ENCODE measurements around the gene USP9Y. TPM values are rescaled to one million over a fixed set of nuclear protein-coding genes. Genes with fewer than 3 reads are reported as not detected.

The USP9Y gene
- total and polyA plus RNA-seq, 10 of the 15 experiments (the other 5 are each of a cell fraction or from before 2014, with no cell fraction given) = 0.08 TPM; not detected in 9

DNA sequence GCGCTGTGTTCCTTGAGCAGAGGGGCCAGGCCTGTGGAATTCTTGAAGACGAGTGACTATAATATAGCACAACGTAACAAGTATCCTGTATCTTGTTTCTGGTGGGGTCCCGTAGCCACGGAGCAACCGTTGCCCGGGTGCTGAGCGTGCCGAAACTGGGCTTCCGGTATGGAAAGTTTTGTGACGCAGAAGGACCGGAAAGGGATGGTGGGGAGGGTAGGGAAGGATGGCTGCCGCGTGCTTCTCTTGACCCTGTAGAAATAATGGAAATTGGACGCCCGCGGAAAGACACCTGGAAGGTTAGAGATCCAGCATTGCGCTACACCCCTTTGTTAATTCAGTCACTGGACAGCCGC lies 204.5 kb downstream of the USP9Y start:
- Histone ChIP-seq H3K27ac (ENCODE audit: control insufficient read depth, insufficient read depth) (no peak overlapping the region), H3K4me2 (ENCODE audit: control insufficient read depth, insufficient read depth) (no peak overlapping the region), H3K4me1 (ENCODE audit: control insufficient read depth, insufficient read depth, low read length) (no peaks in the 10 kb centered on the region), H3K36me3 (ENCODE audit: control insufficient read depth in 2 of 2, insufficient read depth in 2 of 2, low read length in 1 of 2) (no peaks in the 10 kb centered on the region), H3K4me3 (no peak overlapping the region), H3K79me2 (ENCODE audit: control insufficient read depth, insufficient read depth, low read length) (no peaks in the 10 kb centered on the region), H3K9ac (ENCODE audit: control insufficient read depth, insufficient read depth, low read length) (no peak overlapping the region), H3K9me3 (replicated peaks; ENCODE audit: control insufficient read depth, insufficient read depth, low read length) (no peaks in the 10 kb centered on the region), H2AFZ (ENCODE audit: control insufficient read depth, low read depth, low read length) (no peak overlapping the region), H4K20me1 (ENCODE audit: control insufficient read depth, insufficient read depth) (no peaks in the 10 kb centered on the region), H3K27me3 (replicated peaks in 1 of 2; ENCODE audit: control insufficient read depth in 2 of 2, insufficient read depth in 2 of 2, low read length in 1 of 2) (no peaks in the 10 kb centered on the region)
- CTCF ChIA-PET = no interaction called here
- no TSS peak for BruUV-seq (replicated peaks)
- SMC1A ChIA-PET (ENCODE audit: uncharacterized antibody, unreplicated experiment) = no interaction called here
- no peak for ATAC-seq
- intact Hi-C loops (cut with micrococcal nuclease; ENCODE audit: unreplicated experiment) (no loop called here), in situ Hi-C loops (cut with MboI) (no loop called here)
- no CpG with 5 or more reads among the region's 19 CpGs for WGBS (ENCODE audit: insufficient coverage, insufficient replicate concordance, low lambda C conversion rate, missing lambda C conversion rate)
- TF ChIP-seq ZSCAN29 (IDR thresholded peaks at IDR 0.05) (no peak), HCFC1 (IDR thresholded peaks at IDR 0.05; ENCODE audit: low read length) (no peak), IRF4 (IDR thresholded peaks at IDR 0.05; ENCODE audit: low read depth, low read length) (no peak), JUND (IDR thresholded peaks at IDR 0.05; ENCODE audit: low read depth, low read length) (no peak), EZH2 (IDR thresholded peaks at IDR 0.05; ENCODE audit: borderline replicate concordance, control insufficient read depth, low read depth, low read length) (no peak), TBL1XR1 (IDR thresholded peaks at IDR 0.05; ENCODE audit: low read depth, low read length) (no peak), IRF3 (IDR thresholded peaks at IDR 0.05) (no peak)
- RAD21 ChIA-PET (ENCODE audit: unreplicated experiment) = no interaction called here
- POLR2A ChIA-PET = no interaction called here
- FAIRE-seq = no peak
- no peak for DNase-seq (ENCODE audit: low read depth, low spot score)

GRCh38 chrY:12905895-12906294 lies 204.9 kb downstream of the USP9Y start:
- Histone ChIP-seq H3K27me3 (replicated peaks in 1 of 2; ENCODE audit: control insufficient read depth in 2 of 2, insufficient read depth in 2 of 2, low read length in 1 of 2) (no peaks in the 10 kb centered on the region), H3K9me3 (replicated peaks; ENCODE audit: control insufficient read depth, insufficient read depth, low read length) (no peaks in the 10 kb centered on the region), H4K20me1 (ENCODE audit: control insufficient read depth, insufficient read depth) (no peaks in the 10 kb centered on the region), H3K79me2 (ENCODE audit: control insufficient read depth, insufficient read depth, low read length) (no peaks in the 10 kb centered on the region), H3K9ac (ENCODE audit: control insufficient read depth, insufficient read depth, low read length) (no peak overlapping the region), H3K4me1 (ENCODE audit: control insufficient read depth, insufficient read depth, low read length) (no peaks in the 10 kb centered on the region), H3K27ac (ENCODE audit: control insufficient read depth, insufficient read depth) (no peak overlapping the region), H2AFZ (ENCODE audit: control insufficient read depth, low read depth, low read length) (no peak overlapping the region), H3K36me3 (ENCODE audit: control insufficient read depth in 2 of 2, insufficient read depth in 2 of 2, low read length in 1 of 2) (no peaks in the 10 kb centered on the region), H3K4me2 (ENCODE audit: control insufficient read depth, insufficient read depth) (no peak overlapping the region), H3K4me3 (no peak overlapping the region)
- ChIA-PET CTCF (no interaction called here), POLR2A (no interaction called here), RAD21 (ENCODE audit: unreplicated experiment) (no interaction called here), SMC1A (ENCODE audit: uncharacterized antibody, unreplicated experiment) (no interaction called here)
- in situ Hi-C loops (cut with MboI) = no loop called here
- ATAC-seq (no peak), DNase-seq (ENCODE audit: low read depth, low spot score) (no peak), FAIRE-seq (no peak)
- TF ChIP-seq SUZ12 (IDR thresholded peaks at IDR 0.05; ENCODE audit: unreplicated experiment) = no peak
- no peak for TF ChIP-seq NRF1 (conservative IDR thresholded peaks at IDR 0.05; ENCODE audit: low read depth, low read length)
- no TSS peak for BruUV-seq (replicated peaks)
- no CpG with 5 or more reads among the region's 15 CpGs for WGBS (ENCODE audit: insufficient coverage, insufficient replicate concordance, low lambda C conversion rate, missing lambda C conversion rate)
- intact Hi-C loops (cut with micrococcal nuclease; ENCODE audit: unreplicated experiment) = no loop called here

Other genes starting within 250 kb of the USP9Y start
- not detected in 2 replicates for gene DDX3Y, start 203.6 kb downstream of the USP9Y start, total RNA-seq (2014; rRNA removed)
- gene DDX3Y, start 203.6 kb downstream of the USP9Y start, total RNA-seq (2014; rRNA removed; fragmentation: Illumina TruSeq; extraction: Trizol) = not detected in 2 replicates
- 0.21 and 0.37 TPM in 2 replicates for gene DDX3Y, start 203.6 kb downstream of the USP9Y start, total RNA-seq (2021)
- gene DDX3Y, start 203.6 kb downstream of the USP9Y start, polyA plus RNA-seq (2011; rRNA removed) = not detected in 2 replicates
- gene DDX3Y, start 203.6 kb downstream of the USP9Y start, polyA plus RNA-seq (2014; fragmentation: Illumina TruSeq; extraction: Trizol) = not detected in 2 replicates
- not detected for gene DDX3Y, start 203.6 kb downstream of the USP9Y start, polyA plus RNA-seq (2014; fragmentation: Nextera tagmentation; extraction: Ambion mirVana)
- gene DDX3Y, start 203.6 kb downstream of the USP9Y start, polyA plus RNA-seq (2014; rRNA removed) = not detected in 2 replicates
- under 1 TPM in 1 of 2 experiments, not detected in 1; 0.03 TPM for gene DDX3Y, start 203.6 kb downstream of the USP9Y start, polyA plus RNA-seq (2016; fragmentation: Nextera tagmentation; extraction: Ambion mirVana)

All from GM12878 (cell line).